ENCODE results near the gene MACROH2A1.

MACROH2A1 gene

GRCh38 chr5:135396459-135397055, 2.5 kb downstream of the MACROH2A1 start:
- no peak for ATAC-seq
- TF ChIP-seq ZNF565 (CRISPR knock-in tag; conservative IDR thresholded peaks at IDR 0.05; ENCODE audit: low read depth) (no peak), ARNTL (CRISPR knock-in tag; IDR thresholded peaks at IDR 0.05; ENCODE audit: borderline replicate concordance, low read depth) (no peak), TOX (CRISPR knock-in tag; IDR thresholded peaks at IDR 0.05; ENCODE audit: borderline replicate concordance) (no peak), RARB (CRISPR knock-in tag; IDR thresholded peaks at IDR 0.05) (no peak), CSRNP3 (CRISPR knock-in tag; IDR thresholded peaks at IDR 0.05) (no peak), TSHZ2 (CRISPR knock-in tag; IDR thresholded peaks at IDR 0.05) (no peak), POU6F1 (CRISPR knock-in tag; IDR thresholded peaks at IDR 0.05; ENCODE audit: borderline replicate concordance, low read depth) (no peak), OSR1 (CRISPR knock-in tag; IDR thresholded peaks at IDR 0.05) (no peak), TCF4 (CRISPR knock-in tag; IDR thresholded peaks at IDR 0.05; ENCODE audit: borderline replicate concordance) (no peak), ZFP3 (CRISPR knock-in tag; IDR thresholded peaks at IDR 0.05) (no peak)

GRCh38 chr5:135395866-135396265, 3.2 kb downstream of the MACROH2A1 start:
- ATAC-seq: no peak

GRCh38 chr5:135395451-135395850, 3.6 kb downstream of the MACROH2A1 start:
- ATAC-seq: no peak
- TF ChIP-seq ESRRG (CRISPR knock-in tag; IDR thresholded peaks at IDR 0.05) (no peak), PATZ1 (CRISPR knock-in tag; IDR thresholded peaks at IDR 0.05; ENCODE audit: borderline replicate concordance) (no peak), ISL1 (CRISPR knock-in tag; IDR thresholded peaks at IDR 0.05) (no peak), SNAI2 (CRISPR knock-in tag; IDR thresholded peaks at IDR 0.05) (no peak), CSRNP3 (CRISPR knock-in tag; IDR thresholded peaks at IDR 0.05) (no peak), ZC3H10 (CRISPR knock-in tag; IDR thresholded peaks at IDR 0.05) (no peak), ZNF565 (CRISPR knock-in tag; conservative IDR thresholded peaks at IDR 0.05; ENCODE audit: low read depth) (no peak), ZFP30 (CRISPR knock-in tag; IDR thresholded peaks at IDR 0.05) (no peak), BACH2 (CRISPR knock-in tag; IDR thresholded peaks at IDR 0.05; ENCODE audit: borderline replicate concordance) (no peak), ZNF8 (CRISPR knock-in tag; IDR thresholded peaks at IDR 0.05) (no peak), POU6F1 (CRISPR knock-in tag; IDR thresholded peaks at IDR 0.05; ENCODE audit: borderline replicate concordance, low read depth) (no peak), RARB (CRISPR knock-in tag; IDR thresholded peaks at IDR 0.05) (no peak), ARNTL (CRISPR knock-in tag; IDR thresholded peaks at IDR 0.05; ENCODE audit: borderline replicate concordance, low read depth) (no peak), OSR1 (CRISPR knock-in tag; IDR thresholded peaks at IDR 0.05) (no peak)

More at GRCh38 chr5:135395866-135396265, 3.2 kb downstream of the MACROH2A1 start:
- TF ChIP-seq BACH2 (CRISPR knock-in tag; IDR thresholded peaks at IDR 0.05; ENCODE audit: borderline replicate concordance): no peak
- TF ChIP-seq ZNF8 (CRISPR knock-in tag; IDR thresholded peaks at IDR 0.05): no peak
- no peak for TF ChIP-seq ZC3H10 (CRISPR knock-in tag; IDR thresholded peaks at IDR 0.05)
- TF ChIP-seq PPARA (CRISPR knock-in tag; IDR thresholded peaks at IDR 0.05; ENCODE audit: borderline replicate concordance): no peak

Measured in SK-N-SH treated with all-trans-retinoic acid at 6 μM for 48 hours (cell line).